K562 (cell line): ENCODE data around the gene TNPO2. TPM values are rescaled to one million over a fixed set of nuclear protein-coding genes. Genes with fewer than 3 reads are reported as not detected.
A peak's percentile ranks its signal among the peaks of the same experiment; 100 is the strongest.

ENCODE experiments used
- L3MBTL2 ChIP-seq: fragments of 450-650 bp; IDR thresholded peaks from 2 replicates; pipeline ENCODE4 v1.6.1; 2016; ENCODE audit warnings: mild to moderate bottlenecking, moderate library complexity
- MEF2D ChIP-seq: conservative IDR thresholded peaks from 2 replicates; pipeline ENCODE4 v1.6.1; 2016; ENCODE audit warnings: low read depth, missing genetic modification characterization, missing compliant biosample characterization
- POU5F1 ChIP-seq: fragments of 150-350 bp; IDR thresholded peaks from 2 replicates; pipeline ENCODE4 v1.6.1; 2014; ENCODE audit warnings: borderline replicate concordance, low read length, low read depth, mild to moderate bottlenecking; ENCODE audit not compliant: partially characterized antibody
- PTRF ChIP-seq: fragments of 450-650 bp; IDR thresholded peaks from 2 replicates; pipeline ENCODE4 v1.6.1; 2016; ENCODE audit warnings: mild to moderate bottlenecking, missing genetic modification characterization, missing compliant biosample characterization
- TARDBP ChIP-seq: fragments of 450-650 bp; IDR thresholded peaks from 2 replicates; pipeline ENCODE4 v1.6.1; 2016
- polyA plus RNA-seq, 8 experiments: library from polyadenylated mRNA; depleted of rRNA in 4 of 8; stranded (reverse) in 5 of 8; unstranded in 3 of 8; fragments of >200 nt; fragmentation: Nextera tagmentation in 2 of 8; fragmentation: Illumina TruSeq in 1 of 8; extraction: Ambion mirVana in 2 of 8; extraction: Trizol in 1 of 8; gene quantifications; 2 replicates each; pipeline versions ENCODE4 v1.2.1 to v1.2.3, GENCODE V29; 2011 to 2014; ENCODE audit warnings: inconsistent platforms in 1 of 8, missing spikeins in 1 of 8
- total RNA-seq, 7 experiments: library from RNA; depleted of rRNA in 6 of 7; stranded (reverse); fragments of >200 nt in 6 of 7; fragmentation: Illumina TruSeq in 2 of 7; extraction: Trizol in 2 of 7; gene quantifications; 2 replicates each; pipeline versions ENCODE4 v1.2.1 to v1.2.3, GENCODE V29; 2011 to 2021; ENCODE audit warnings: low replicate concordance in 1 of 7
- TF ChIP-seq, protein P1 (sequence below): fragments of 450-650 bp; formaldehyde crosslinking; IDR thresholded peaks from 2 replicates; pipeline ENCODE4 v1.4.0; 2020; ENCODE audit warnings: mild to moderate bottlenecking, mixed read lengths
- TF ChIP-seq, protein P2 (sequence below), 2 experiments: fragments of 450-650 bp; conservative IDR thresholded peaks; 2 replicates each; pipeline ENCODE4 v1.6.1; 2017; ENCODE audit warnings: mild to moderate bottlenecking in 2 of 2, moderate library complexity in 2 of 2
- TF ChIP-seq, protein P3 (sequence below): fragments of 450-650 bp; IDR thresholded peaks from 2 replicates; pipeline ENCODE4 v1.6.1; 2018; ENCODE audit warnings: mild to moderate bottlenecking, low read depth; ENCODE audit not compliant: partially characterized antibody
- TF ChIP-seq, protein P4 (sequence below): fragments of 450-650 bp; IDR thresholded peaks from 2 replicates; pipeline ENCODE4 v1.6.1; 2016; ENCODE audit warnings: low read depth
- TF ChIP-seq, protein P5 (sequence below): fragments of 450-650 bp; IDR thresholded peaks from 2 replicates; pipeline ENCODE4 v1.6.1; 2016; ENCODE audit warnings: borderline replicate concordance

The TNPO2 gene
- total and polyA plus RNA-seq, 9 of the 15 experiments (the other 6 are each of a cell fraction or from before 2014, with no cell fraction given) = 6.0 to 126 (median 53.8) TPM

DNA sequence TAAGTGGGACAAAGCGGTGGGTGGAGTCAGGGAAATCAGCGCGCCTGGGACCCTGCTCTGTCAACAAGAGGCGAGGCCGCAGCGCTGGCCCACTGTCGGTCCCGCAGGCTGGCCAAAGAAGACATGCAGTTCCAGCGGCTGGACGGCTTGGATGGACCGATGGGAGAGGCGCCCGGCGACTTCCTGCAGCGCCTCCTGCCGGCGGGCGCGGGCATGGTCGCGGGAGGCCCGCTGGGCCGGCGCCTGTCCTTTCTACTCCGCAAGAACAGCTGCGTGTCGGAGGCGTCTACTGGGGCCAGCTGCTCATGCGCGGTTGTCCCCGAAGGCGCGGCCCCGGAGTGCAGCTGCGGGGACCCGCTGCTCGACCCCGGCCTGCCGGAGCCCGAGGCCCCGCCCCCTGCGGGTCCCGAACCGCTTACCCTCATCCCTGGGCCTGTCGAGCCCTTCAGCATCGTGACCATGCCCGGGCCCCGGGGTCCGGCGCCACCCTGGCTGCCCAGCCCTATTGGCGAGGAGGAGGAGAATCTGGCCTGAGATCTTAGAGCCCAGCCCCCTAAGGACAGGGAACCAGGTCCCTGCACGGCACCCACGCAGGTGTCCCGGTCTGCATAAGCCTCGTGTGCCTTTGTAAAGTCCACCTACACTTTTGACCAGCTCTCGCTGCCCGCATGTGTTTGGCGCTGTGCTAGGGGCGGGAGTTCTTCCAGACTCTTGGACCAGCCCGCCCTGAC, 34.0 kb upstream of the TNPO2 start (continued):
- TF ChIP-seq, protein P1, sequence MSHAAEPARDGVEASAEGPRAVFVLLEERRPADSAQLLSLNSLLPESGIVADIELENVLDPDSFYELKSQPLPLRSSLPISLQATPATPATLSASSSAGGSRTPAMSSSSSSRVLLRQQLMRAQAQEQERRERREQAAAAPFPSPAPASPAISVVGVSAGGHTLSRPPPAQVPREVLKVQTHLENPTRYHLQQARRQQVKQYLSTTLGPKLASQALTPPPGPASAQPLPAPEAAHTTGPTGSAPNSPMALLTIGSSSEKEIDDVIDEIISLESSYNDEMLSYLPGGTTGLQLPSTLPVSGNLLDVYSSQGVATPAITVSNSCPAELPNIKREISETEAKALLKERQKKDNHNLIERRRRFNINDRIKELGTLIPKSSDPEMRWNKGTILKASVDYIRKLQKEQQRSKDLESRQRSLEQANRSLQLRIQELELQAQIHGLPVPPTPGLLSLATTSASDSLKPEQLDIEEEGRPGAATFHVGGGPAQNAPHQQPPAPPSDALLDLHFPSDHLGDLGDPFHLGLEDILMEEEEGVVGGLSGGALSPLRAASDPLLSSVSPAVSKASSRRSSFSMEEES = no peak
- TF ChIP-seq PTRF (tag) (no peak), POU5F1 (no peak), TARDBP (no peak), MEF2D (tag) (no peak), L3MBTL2 (peak; percentile 59)
- TF ChIP-seq, protein P2, sequence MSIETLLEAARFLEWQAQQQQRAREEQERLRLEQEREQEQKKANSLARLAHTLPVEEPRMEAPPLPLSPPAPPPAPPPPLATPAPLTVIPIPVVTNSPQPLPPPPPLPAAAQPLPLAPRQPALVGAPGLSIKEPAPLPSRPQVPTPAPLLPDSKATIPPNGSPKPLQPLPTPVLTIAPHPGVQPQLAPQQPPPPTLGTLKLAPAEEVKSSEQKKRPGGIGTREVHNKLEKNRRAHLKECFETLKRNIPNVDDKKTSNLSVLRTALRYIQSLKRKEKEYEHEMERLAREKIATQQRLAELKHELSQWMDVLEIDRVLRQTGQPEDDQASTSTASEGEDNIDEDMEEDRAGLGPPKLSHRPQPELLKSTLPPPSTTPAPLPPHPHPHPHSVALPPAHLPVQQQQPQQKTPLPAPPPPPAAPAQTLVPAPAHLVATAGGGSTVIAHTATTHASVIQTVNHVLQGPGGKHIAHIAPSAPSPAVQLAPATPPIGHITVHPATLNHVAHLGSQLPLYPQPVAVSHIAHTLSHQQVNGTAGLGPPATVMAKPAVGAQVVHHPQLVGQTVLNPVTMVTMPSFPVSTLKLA (conservative IDR thresholded peaks at IDR 0.05) = peak in 1 of 2 experiments; percentile 42; a peak in 2 of 4 replicates
- TF ChIP-seq, protein P3, sequence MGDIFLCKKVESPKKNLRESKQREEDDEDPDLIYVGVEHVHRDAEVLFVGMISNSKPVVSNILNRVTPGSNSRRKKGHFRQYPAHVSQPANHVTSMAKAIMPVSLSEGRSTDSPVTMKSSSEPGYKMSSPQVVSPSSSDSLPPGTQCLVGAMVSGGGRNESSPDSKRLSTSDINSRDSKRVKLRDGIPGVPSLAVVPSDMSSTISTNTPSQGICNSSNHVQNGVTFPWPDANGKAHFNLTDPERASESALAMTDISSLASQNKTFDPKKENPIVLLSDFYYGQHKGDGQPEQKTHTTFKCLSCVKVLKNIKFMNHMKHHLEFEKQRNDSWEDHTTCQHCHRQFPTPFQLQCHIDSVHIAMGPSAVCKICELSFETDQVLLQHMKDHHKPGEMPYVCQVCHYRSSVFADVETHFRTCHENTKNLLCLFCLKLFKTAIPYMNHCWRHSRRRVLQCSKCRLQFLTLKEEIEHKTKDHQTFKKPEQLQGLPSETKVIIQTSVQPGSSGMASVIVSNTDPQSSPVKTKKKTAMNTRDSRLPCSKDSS = no peak
- TF ChIP-seq, protein P4, sequence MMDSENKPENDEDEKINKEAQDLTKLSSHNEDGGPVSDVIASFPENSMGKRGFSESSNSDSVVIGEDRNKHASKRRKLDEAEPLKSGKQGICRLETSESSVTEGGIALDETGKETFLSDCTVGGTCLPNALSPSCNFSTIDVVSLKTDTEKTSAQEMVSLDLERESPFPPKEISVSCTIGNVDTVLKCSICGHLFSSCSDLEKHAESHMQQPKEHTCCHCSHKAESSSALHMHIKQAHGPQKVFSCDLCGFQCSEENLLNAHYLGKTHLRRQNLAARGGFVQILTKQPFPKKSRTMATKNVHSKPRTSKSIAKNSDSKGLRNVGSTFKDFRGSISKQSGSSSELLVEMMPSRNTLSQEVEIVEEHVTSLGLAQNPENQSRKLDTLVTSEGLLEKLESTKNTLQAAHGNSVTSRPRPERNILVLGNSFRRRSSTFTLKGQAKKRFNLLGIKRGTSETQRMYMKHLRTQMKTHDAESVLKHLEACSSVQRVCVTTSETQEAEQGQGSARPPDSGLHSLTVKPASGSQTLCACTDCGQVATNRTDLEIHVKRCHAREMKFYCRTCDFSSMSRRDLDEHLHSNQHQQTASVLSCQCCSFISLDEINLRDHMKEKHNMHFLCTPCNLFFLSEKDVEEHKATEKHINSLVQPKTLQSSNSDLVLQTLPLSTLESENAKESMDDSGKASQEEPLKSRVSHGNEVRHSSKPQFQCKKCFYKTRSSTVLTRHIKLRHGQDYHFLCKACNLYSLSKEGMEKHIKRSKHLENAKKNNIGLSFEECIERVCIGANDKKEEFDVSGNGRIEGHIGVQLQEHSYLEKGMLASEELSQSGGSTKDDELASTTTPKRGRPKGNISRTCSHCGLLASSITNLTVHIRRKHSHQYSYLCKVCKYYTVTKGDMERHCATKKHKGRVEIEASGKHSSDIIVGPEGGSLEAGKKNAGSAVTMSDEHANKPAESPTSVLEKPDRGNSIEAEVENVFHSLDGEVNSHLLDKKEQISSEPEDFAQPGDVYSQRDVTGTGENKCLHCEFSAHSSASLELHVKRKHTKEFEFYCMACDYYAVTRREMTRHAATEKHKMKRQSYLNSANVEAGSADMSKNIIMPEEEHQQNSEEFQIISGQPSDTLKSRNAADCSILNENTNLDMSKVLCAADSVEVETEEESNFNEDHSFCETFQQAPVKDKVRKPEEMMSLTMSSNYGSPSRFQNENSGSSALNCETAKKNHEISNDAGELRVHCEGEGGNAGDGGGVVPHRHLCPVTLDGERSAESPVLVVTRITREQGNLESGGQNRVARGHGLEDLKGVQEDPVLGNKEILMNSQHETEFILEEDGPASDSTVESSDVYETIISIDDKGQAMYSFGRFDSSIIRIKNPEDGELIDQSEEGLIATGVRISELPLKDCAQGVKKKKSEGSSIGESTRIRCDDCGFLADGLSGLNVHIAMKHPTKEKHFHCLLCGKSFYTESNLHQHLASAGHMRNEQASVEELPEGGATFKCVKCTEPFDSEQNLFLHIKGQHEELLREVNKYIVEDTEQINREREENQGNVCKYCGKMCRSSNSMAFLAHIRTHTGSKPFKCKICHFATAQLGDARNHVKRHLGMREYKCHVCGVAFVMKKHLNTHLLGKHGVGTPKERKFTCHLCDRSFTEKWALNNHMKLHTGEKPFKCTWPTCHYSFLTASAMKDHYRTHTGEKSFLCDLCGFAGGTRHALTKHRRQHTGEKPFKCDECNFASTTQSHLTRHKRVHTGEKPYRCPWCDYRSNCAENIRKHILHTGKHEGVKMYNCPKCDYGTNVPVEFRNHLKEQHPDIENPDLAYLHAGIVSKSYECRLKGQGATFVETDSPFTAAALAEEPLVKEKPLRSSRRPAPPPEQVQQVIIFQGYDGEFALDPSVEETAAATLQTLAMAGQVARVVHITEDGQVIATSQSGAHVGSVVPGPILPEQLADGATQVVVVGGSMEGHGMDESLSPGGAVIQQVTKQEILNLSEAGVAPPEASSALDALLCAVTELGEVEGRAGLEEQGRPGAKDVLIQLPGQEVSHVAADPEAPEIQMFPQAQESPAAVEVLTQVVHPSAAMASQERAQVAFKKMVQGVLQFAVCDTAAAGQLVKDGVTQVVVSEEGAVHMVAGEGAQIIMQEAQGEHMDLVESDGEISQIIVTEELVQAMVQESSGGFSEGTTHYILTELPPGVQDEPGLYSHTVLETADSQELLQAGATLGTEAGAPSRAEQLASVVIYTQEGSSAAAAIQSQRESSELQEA = no peak
- TF ChIP-seq, protein P5, sequence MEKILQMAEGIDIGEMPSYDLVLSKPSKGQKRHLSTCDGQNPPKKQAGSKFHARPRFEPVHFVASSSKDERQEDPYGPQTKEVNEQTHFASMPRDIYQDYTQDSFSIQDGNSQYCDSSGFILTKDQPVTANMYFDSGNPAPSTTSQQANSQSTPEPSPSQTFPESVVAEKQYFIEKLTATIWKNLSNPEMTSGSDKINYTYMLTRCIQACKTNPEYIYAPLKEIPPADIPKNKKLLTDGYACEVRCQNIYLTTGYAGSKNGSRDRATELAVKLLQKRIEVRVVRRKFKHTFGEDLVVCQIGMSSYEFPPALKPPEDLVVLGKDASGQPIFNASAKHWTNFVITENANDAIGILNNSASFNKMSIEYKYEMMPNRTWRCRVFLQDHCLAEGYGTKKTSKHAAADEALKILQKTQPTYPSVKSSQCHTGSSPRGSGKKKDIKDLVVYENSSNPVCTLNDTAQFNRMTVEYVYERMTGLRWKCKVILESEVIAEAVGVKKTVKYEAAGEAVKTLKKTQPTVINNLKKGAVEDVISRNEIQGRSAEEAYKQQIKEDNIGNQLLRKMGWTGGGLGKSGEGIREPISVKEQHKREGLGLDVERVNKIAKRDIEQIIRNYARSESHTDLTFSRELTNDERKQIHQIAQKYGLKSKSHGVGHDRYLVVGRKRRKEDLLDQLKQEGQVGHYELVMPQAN = no peak
